HEK293 (cell line): ENCODE measurements around the gene TP53I3.

Experiments
- CTCF ChIP-seq: fragments of 450-650 bp; formaldehyde crosslinking; IDR thresholded peaks from 2 replicates; pipeline ENCODE4 v1.5.1; 2016; ENCODE audit warnings: missing biosample characterization, missing genetic modification characterization
- KLF10 ChIP-seq: fragments of 450-650 bp; IDR thresholded peaks from 2 replicates; pipeline ENCODE4 v1.5.1; 2018; ENCODE audit warnings: missing biosample characterization, mild to moderate bottlenecking, missing genetic modification characterization
- MZF1 ChIP-seq: fragments of 450-650 bp; formaldehyde crosslinking; IDR thresholded peaks from 2 replicates; pipeline ENCODE4 v1.5.1; 2017; ENCODE audit warnings: missing biosample characterization, missing genetic modification characterization, borderline replicate concordance
- PRDM4 ChIP-seq: fragments of 450-650 bp; formaldehyde crosslinking; IDR thresholded peaks from 2 replicates; pipeline ENCODE4 v1.5.1; 2017; ENCODE audit warnings: missing biosample characterization, missing genetic modification characterization
- SETDB1 ChIP-seq: IDR thresholded peaks from one replicate; pipeline ENCODE4 v1.6.1; 2017; ENCODE audit warnings: mild to moderate bottlenecking, low read length, moderate library complexity, mixed read lengths; ENCODE audit not compliant: insufficient read length
- TCF7L2 ChIP-seq: IDR thresholded peaks from 2 replicates; pipeline ENCODE4 v1.6.1; 2011; ENCODE audit warnings: low read depth, mild to moderate bottlenecking, inconsistent platforms, low read length, moderate library complexity, borderline replicate concordance
- ZBTB49 ChIP-seq: fragments of 450-650 bp; formaldehyde crosslinking; IDR thresholded peaks from 2 replicates; pipeline ENCODE4 v1.5.1; 2016; ENCODE audit warnings: missing biosample characterization, missing genetic modification characterization, low read depth
- ZBTB8A ChIP-seq: fragments of 450-650 bp; formaldehyde crosslinking; IDR thresholded peaks from 2 replicates; pipeline ENCODE4 v1.5.1; 2016; ENCODE audit warnings: missing biosample characterization, missing genetic modification characterization
- ZNF121 ChIP-seq: fragments of 450-650 bp; formaldehyde crosslinking; IDR thresholded peaks from 2 replicates; pipeline ENCODE4 v1.5.1; 2016; ENCODE audit warnings: missing biosample characterization, missing genetic modification characterization
- ZNF2 ChIP-seq: fragments of 450-650 bp; formaldehyde crosslinking; IDR thresholded peaks from 2 replicates; pipeline ENCODE4 v1.5.1; 2016; ENCODE audit warnings: missing biosample characterization, missing genetic modification characterization
- ZNF214 ChIP-seq: fragments of 450-650 bp; formaldehyde crosslinking; IDR thresholded peaks from 2 replicates; pipeline ENCODE4 v1.5.1; 2017; ENCODE audit warnings: missing biosample characterization, mild to moderate bottlenecking, missing genetic modification characterization, borderline replicate concordance
- ZNF76 ChIP-seq: fragments of 450-650 bp; formaldehyde crosslinking; IDR thresholded peaks from 2 replicates; pipeline ENCODE4; 2016; ENCODE audit warnings: low read depth, missing biosample characterization, missing genetic modification characterization, borderline replicate concordance
- ZNF776 ChIP-seq: fragments of 450-650 bp; formaldehyde crosslinking; IDR thresholded peaks from 2 replicates; pipeline ENCODE4 v1.5.0; 2017; ENCODE audit warnings: missing biosample characterization, missing genetic modification characterization, borderline replicate concordance

- no peak for TF ChIP-seq SETDB1
- no peak for TF ChIP-seq PRDM4
- TF ChIP-seq CTCF (tag by site-specific recombination) = no peak
- TF ChIP-seq KLF10 (tag by site-specific recombination) = no peak
- TF ChIP-seq ZNF214 (tag by site-specific recombination) = no peak
- no peak for TF ChIP-seq ZBTB8A
- TF ChIP-seq ZNF121 = no peak
- TF ChIP-seq ZNF76 = no peak
- no peak for TF ChIP-seq ZNF776 (tag by site-specific recombination)
- TF ChIP-seq MZF1 (tag by site-specific recombination) = no peak
- TF ChIP-seq ZBTB49 (tag by site-specific recombination) = no peak
- TF ChIP-seq ZNF2 = no peak
- TF ChIP-seq TCF7L2 = no peak
These were observed 31.7 kb downstream of the TP53I3 start for GRCh38 chr2:24052951-24053350.
